ENCODE results near the gene PNMA6F.
"Not testable (repeated sequence)": the region's sequence is repeated elsewhere in the genome, so short reads cannot be mapped to it uniquely, and the experiment has no call there.

PNMA6F gene

GRCh38 chrX:153334654-153335295 is 13.2 kb upstream of the PNMA6F start:
- DNase-seq, result no peak

DNA sequence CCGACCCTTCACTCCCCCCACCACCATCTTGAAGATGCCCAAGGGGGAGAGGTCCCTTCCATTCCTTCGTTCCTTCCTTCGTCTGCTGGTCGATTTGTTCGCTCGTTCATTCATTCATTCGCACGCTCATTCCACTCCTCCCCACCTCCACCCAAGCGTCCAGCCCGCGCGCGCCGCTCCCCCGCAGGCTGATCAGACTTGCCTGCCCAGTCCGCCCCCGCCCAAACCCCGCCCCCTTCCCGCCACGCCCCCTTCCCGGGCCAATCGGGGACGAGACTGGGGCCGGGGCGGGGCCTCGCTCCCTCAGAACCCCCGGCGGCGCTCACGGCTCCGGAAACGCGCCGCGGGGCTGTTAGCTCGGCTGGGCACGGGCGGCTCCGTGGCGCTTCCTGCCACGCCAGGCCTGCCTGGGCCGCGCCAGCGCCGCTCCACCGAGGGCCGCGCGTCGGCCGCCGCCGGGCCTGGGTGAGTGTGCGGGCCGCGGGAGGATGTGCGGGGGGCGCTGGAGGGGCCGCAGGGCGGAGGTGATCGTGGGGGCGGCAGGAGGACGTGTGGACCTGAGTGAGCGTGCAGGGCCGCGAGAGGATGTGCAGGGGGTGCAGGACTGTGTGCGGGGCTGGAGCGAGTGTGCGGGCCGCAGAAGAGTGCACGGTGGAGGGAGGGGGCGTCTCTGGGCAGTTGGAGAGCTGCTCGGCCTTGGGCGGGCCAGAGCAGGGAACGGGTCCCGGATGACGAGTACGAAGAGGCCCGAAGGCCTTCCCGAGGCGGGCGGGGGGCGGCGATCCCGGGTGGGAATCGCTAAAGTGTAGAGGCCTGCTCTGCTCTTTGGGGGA is 12.5 kb upstream of the PNMA6F start, which contains the start of gene ZNF275:
TSS of gene ZNF275 (plus strand) at position 333 of the 833 bp plus-strand sequence. CDS start 2,527 bp downstream, outside the sequence.
- DNase-seq, result peak; percentile 77

DNA sequence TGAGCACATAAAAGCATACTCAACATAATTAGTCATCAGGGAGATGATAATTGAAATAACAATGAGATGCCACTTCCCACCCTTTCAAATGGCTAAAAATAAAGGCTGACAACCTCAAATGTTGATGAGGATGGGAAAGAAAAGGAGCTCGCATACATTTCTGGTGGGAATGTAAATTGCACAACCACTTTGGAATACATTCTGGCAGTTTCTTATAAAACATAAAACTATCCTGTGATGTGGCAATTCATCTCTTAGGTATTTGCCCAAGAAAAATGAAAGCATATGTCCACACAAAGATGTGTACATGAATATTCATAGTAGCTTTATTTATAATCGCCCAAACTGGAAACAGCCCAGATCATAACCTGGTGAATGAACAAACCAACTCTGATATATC is 11.7 kb upstream of the PNMA6F start:
- DNase-seq, result no peak

- DNase-seq, result no peak
These were observed 6.0 kb upstream of the PNMA6F start for GRCh38 chrX:153327561-153327960.

DNA sequence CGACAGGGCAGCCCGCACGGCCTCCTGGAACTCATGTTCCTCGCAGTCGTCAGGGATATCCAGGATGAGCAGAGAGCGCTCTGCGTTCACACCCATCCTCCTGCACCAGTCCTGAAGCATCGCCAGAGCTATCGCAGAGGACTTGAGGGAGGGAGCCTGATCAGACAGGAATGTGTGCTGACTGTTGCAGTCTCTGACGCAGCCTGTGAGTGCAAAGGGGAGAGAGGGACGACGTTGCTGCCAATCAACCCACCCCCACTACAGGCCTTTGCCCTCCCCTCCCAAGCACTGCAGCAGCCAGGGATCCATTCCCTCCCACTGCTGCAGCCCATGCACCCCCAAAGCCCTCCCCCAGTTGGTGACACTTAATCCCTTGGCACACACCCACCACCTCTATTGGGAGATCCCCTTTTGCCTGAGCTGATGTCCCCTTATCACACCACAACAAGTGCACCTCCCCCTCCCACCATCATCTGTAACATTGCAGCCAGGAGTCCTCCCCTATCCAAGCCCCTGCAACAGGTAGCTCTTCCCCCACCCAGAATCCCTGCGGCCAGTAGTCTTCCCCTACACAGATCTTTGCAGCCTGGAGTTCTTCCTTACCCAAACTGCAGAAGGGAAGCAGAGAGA is 897 bp downstream of the PNMA6F start:
- no peak for DNase-seq

DNA sequence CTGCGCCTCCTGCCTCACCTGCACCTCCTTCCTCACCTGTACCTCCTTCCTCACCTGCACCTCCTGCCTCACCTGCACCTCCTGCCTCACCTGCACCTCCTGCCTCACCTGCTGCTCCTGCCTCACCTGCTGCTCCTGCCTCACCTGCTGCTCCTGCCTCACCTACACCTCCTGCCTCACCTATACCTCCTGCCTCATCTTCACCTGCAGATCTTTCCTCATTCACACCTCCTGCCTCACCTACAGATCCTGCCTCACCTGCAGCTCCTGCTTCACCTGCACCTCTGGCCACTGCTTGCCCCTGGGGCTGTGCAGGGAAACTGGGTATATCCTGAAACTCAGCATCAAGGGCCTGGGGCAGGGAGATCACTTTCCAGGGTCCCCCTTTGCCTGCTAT is 1.5 kb downstream of the PNMA6F start:
- not testable (repeated sequence) for DNase-seq

DNA sequence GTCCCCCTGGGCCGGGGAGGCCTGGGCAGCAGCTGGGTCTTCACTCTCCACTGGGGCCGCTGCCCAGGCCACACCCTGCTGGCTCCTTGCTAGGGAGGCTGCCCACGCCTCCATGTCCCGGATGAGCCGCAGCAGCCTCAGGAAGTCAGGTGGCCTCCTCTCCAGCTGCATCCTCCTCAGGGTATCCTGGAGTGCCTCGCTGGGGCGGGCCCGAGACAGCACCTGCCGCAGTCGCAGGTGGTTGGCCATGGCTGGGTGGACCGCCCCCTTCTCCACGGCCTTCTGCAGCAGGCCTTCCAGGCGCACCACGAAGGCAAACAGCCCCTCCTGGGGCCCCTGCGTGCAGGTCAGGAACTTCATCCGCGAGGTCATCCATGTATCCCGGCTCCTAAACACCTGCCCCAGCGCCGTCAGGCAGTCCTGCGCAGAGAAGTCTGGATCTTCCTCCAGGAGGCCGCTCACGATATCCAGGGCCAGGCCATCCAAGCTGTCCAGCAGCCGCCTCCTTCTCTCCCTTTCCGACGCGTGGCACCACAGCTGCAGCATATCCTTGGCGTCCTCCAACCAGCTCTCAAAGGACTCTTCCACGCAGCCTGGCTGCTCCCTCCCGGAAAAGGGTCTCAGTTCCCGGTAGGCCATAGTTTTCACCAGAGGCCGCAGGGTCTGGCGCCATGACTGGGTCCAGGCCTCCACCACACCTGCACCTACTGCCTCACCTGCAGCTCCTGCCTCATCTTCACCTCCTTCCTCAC is 2.1 kb downstream of the PNMA6F start:
- DNase-seq, result no peak

DNA sequence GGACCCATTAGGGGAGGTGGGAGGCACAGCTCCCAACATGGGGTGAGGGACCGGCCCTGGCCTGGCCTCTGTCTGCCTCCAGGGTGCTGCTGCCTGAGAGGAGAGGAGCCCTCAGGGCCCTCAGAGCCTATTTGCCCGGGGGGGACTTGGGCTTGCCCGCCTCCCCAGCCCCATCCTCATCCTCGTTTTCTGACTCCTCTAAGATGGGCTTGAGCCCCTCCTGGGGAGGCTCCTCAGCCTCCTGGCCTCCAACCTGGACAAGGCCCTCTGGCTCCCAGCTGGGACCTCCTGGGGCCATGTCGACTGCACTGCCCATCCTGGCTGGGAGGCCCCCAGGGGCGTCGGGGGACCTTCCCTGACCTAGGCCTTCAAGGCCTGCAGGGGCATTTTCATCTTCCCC is 2.8 kb downstream of the PNMA6F start:
- DNase-seq, result no peak

DNA sequence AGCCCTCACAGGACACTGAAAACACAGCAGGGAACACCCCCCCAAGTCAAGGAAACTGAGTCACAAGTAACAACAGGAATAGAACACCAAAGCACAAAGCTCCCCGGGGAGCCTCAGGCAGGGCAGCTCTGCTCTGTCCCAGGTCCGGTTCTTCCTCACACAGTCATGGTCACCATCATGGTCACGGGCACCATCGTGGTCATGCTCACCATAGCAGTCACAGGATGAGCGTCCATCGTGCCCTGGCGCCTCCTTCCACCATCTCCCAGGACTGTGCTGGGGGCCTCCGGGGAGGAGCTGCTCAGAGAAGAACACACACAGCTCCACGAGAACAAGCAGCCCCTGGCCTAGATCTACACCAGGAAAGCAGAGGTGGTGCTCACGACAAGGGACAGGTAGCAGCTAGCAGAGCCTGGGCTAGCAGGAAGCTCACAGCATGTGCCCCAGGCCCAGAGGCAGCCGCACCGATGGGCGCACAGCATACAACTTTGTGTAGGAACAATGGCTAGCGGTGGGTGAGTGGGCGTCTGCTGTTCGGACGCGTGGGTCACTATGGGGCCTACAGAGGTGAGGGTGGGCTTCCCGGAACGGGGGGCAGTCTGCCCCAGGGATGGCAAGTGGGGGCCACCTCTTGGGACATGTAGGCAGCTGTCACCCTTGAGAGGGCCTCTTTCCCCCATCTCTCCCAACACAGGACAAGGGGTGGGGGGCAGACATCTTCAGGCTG is 3.4 kb downstream of the PNMA6F start:
- DNase-seq, result no peak

- DNase-seq, result no peak
These were observed 4.3 kb downstream of the PNMA6F start for GRCh38 chrX:153317306-153317705.

GRCh38 chrX:153312842-153313241 is 8.7 kb downstream of the PNMA6F start:
- no peak for DNase-seq

DNA sequence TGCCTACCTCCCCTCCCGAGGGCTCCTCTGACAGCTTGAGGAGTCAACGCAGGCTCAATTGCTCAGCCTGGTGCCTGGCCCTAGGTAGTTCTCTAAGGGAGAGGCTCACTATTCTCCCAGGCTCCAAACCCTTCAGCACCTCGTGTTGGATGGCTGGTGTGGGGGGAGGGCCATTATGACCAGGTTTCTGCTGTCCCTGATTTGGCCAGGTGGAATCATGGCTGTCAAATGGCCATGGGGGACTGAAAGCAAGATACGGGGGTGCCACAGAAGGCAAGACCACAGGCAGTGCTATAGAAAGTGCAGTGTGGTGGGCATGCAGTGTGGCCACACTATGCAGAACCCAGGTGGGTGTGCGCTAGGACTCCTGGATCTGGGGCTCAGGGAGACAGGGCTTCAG is 9.5 kb downstream of the PNMA6F start:
- DNase-seq, result no peak

DNA sequence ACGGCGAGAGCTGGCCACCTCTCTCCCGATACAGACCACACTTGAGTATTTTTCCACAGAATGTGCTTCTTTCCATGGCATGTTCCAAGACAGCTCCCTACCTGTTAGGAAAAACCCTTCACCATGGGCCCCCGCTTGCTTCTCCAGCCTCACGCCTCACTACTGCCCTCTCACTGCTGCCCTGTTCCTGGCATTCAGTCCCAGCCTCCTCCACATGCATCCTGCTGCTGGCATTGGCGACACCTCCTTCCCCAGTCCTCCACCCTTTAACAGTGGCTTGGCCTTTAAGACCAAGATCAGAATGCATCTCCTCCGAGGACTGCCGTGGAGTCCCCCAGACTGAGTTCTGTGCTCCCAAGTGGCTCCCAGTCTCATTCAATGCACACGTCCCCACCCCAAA is 10.7 kb downstream of the PNMA6F start:
- DNase-seq, result no peak

- no peak for DNase-seq
These were observed 14.0 kb downstream of the PNMA6F start for GRCh38 chrX:153307276-153308178.

DNA sequence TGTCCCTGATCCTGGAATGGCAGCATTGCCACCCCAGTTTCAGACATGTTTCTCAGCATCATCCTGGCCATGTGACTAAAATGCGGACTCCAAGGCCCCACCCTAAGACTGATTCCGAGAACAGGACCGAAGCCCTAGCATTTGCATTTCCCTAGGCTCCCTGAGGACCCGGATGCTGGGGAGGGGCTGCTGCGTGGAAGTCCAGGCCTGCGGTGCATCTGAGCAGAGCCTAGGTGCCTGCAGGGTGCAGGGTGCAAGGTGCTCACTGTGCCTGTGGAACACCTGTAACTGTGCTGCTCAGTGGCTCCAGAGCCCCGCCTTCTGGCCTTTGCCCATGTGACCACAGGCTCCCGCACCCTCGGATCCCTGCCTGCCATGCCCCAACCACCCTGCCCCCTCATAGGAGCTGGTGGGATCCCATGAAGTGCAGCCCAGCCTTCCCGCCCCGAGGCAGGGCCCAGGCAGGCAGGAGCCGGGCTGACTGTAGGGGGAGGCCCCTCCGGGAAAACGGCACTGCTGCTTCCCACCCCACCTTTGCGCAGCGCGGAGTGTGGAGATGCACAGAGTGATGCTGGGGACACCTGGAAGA is 14.9 kb downstream of the PNMA6F start:
- no peak for DNase-seq

GRCh38 chrX:153305972-153306371 is 15.6 kb downstream of the PNMA6F start:
- DNase-seq, result no peak

DNA sequence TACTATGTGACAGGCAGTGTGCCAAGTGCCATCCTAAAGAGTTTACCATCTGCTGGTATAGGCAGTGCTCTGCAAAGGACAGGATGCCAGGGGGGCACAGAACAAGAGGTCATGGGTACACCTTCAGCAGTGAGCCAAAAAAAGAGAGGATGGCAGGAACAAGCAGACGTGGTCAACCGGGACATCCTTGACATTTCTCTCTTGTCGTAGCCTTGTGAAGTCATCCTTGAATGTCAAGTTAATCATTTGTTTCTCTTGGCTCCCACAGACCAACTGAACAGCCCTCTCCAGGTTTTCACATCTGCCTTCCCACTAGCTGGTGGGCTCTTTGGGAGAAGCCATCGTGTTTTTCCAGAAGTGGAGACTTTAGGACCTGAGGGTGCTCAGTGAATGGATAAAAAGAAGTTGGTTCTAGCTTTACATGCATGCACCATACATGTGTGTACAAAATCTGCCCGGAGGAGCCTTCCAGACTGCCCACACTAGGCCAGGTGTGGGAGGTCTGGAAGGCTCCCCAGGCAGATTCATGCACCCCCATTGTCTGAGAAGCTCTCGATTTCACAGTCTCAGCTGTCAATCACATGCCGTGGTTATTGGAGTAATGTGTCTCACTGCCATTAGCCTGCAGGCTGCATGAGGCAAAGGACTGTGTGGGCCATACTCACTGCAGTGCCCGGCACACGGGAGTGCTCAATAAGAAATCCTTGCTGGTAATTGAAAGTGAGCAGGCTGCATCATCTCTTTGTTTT is 16.4 kb downstream of the PNMA6F start:
- DNase-seq, result no peak

DNA sequence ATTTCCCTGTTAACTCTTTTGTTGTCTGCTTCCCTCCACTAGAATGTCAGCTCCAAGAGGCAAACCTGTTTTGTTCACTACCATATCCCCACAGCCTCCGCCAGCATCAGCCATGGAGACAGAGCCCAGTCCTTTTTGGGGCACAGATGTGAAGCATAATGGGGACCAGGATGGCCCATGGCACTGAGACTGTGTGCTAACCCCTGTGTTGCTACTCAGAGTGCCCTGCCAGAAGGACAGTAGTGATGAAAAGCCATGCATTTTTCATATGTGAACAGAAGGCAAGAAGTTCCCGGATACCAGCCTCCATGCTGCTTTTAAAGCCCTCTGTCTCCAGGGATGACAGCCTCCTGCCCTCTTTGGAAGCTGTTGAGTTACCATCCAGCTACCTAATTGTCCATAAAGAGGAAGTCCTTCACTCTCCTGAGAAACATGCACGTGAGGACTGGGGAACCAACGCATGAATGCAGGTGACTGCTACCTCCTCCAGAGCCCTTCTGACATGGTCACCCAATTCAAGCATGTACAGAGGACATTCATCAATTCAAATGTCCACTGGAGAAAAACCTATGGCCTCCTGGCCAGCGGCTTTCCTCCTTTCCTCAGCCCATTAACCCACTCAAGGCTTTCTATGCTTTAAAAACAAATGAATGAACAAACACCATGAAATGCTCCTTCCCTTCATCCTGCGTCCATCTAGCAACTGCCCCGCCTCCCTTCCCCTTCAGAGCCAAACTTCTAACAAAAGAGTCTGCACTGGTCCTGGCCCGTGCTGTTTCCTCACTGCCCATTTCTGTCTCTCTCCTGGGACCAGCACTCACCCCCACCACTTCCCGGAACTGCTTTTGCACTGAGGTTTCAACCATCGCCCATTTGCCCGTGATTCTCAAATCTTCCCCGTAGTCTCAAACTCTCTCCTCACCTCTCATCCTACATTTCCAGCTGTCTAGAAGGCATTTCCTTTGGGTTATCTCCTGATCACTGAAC is 18.0 kb downstream of the PNMA6F start:
- no peak for DNase-seq

DNA sequence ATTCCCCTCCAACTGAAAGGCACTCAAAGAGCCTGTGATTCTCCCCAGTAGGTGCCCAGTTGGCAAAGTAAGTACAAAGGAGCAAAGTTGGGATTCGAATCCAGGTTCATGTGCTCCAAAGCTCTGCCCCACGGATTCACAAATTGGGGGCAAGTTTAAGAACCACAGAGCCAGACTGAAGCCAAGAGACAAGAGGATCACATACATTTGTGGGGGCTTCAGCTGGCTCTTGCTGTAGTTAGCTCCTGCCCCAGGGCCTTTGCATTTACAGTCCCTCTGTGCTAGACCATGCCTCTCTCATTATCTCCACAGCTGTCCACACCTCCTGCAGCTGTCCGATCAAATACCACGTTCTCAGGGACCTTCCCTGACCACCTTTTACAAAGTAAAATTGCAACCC is 18.8 kb downstream of the PNMA6F start:
- DNase-seq, result no peak

Measured in activated CD8-positive, alpha-beta memory T cell treated with anti-CD3 and anti-CD28 coated beads, Interleukin-2, amount 50 U/mL, for 4 hours (primary cell).